NCI-H2029 (cell line): ENCODE data around the gene MRPL3.
A peak's percentile ranks its signal among the peaks of the same experiment; 100 is the strongest.
"Not testable (repeated sequence)": the region's sequence is repeated elsewhere in the genome, so short reads cannot be mapped to it uniquely, and the experiment has no call there.

Experiments used
- DNase-seq: peaks from one replicate; lab custom pipeline; 2025; lab: John Stamatoyannopoulos, UW

Gene MRPL3

DNA sequence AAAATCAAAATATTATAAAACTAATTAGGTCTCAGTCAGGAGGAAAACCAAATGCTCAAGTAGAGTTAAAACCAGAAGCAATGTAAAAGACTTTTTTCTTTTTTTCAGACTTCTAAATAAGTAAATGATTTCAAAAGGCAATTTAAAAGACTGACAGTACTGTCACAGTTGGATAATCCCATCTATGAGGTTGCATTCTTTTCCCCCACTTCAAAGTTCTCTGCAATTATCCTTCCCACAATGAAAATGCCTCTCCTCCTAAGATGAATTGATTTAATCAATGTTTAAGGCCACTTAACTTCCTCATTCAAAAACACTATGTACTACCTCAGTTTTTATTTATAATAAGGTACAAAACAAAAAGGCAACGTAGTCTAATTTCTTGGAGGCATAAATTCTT is 8.1 kb downstream of the MRPL3 start:
- no peak for DNase-seq

DNA sequence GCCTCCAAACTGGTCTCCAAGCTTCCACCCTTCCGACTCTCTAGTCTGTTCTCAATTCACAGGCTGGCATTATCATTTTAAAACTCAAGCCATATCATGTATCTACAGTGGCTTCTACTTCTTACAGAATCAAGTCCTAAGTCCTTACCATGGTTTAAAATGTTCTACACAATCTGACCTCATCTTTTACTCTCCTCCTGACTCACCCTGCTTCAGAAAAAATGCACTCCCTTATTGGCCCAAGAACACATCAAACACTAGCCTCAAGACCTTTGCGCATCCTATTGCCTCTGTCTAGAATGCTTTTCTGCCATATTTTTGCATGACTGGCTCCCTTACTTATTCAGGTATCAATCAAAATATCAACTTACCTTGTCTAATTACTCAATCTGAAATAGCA is 11.0 kb downstream of the MRPL3 start:
- no peak for DNase-seq

DNA sequence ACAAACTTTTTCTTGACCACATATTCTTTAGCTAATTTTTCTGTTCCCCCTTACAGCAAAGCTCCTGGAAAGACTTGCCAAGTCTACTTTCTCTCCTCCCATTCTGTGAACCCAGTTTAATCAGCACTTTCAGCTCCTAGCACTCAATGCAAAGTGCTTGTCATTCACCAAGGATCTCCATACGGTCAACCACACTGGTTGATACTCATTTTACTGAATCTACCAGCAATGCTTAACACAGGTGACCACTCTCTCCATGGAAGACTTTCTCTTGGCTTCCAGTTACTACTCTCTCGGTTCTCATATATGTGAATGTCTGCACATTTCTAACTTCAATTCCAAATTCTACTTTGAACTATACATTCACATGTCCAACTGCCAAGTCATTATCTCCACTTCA is 11.7 kb downstream of the MRPL3 start:
- DNase-seq, result no peak

DNA sequence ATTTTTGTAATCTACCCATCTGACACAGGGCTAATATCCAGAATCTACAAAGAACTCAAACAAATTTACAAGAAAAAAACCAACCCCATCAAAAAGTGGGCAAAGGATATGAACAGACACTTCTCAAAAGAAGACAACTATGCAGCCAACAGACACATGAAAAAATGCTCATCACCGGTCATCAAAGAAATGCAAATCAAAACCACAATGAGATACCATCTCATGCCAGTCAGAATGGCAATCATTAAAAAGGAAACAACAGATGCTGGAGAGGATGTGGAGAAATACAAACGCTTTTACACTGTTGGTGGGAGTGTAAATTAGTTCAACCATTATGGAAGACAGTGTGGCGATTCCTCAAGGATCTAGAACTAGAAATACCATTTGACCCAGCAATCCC is 16.2 kb downstream of the MRPL3 start:
- DNase-seq, result not testable (repeated sequence)

DNA sequence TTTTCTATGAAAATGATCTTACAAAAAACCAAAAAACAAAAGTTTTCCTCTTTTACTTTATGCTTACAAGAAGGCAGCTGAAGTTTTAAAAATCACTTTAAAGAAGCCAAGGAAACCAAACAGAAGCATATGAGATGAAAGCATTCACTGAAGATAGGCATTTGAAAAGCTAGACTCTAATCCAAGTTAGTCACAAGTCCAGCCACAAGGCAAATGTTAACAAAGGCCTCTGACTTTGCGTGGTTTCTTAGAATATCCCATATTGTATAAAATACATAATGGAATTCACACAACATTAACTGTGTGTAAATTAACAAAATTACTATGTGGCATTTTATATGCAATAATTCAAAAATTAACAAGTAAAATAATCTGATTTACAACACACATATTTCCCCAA is 17.7 kb downstream of the MRPL3 start:
- DNase-seq, result no peak

DNA sequence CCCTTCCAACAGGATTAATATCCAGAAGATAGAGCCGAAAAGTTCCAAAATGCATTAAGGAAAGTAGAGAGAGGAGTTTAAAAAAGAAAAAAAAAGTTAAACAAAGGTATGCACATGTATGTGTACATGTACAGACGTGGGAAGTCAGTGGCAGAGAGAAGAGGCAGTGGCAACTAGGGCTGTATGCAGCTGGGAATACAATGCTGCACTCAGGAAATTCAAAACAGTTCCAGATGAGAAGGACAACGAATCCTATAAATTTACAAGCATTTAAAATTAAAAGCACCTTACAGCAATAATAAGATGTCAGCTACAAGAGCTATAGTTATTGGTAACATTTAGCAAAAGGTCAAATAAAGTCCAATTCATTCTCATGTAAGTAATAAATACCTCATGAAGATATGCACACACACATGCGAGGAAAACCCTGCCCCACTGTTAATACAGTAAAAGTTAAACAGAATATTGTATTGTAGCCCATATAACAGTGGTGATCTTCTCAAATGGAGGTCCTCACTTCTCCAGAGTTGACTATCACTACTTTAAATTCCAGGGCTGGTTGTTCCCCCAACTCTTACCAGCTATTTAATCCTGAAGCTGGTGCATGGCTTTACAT is 18.2 kb downstream of the MRPL3 start:
- DNase-seq, result no peak

DNA sequence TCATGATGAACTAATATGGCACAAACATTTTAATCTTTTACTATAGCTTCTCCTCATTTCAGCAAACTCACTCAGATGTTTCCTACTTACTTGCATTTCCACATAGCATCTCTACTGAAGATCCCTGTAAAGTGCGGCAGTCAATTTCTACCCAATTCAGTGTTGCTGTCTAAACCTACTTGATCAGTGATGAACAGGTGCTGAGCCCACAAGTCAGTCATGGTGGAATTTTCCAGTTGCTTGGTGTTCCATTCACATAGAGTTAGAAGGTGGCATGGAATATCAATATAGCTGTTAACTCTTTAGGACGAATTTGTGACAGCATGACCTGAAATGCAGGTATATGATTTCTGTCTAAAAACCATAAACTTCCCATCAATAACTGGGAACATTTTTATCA is 22.7 kb downstream of the MRPL3 start:
- no peak for DNase-seq

DNA sequence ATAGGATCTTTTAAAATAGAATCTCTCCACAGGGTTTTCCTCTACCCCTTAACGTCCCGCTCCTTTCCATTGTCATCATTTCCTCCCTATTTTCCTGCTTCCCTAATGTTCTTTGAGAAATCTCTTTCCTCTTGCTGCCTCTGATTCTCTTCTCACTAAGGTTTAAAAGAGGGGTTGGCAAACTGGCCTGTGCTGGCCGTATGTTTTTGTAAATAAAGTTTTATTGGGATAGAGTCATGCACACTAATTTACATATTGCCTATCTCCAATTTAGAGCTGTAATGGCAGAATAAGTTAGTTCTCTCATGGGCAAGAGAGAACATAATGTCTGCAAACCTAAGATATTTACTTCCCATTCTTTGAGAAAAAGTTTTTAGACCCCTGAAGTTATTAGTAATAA is 25.0 kb downstream of the MRPL3 start:
- no peak for DNase-seq

DNA sequence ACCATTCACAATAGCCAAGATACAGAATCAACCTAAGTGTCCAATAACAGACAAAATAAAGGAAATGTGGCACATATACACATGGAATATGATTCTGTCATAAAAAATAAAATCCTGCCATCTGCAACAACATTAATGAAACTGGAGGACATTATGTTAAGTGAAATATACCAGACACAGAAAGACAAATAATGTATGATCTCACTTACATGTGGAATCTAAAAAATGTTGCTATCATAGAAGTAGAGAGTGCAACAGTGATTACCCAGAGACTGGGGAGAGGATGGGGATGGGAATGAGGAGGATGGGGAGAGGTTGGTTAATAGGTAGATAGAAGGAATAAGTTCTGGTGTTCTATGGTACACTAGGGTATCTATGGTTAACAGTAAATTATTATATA is 28.7 kb downstream of the MRPL3 start:
- DNase-seq, result no peak

DNA sequence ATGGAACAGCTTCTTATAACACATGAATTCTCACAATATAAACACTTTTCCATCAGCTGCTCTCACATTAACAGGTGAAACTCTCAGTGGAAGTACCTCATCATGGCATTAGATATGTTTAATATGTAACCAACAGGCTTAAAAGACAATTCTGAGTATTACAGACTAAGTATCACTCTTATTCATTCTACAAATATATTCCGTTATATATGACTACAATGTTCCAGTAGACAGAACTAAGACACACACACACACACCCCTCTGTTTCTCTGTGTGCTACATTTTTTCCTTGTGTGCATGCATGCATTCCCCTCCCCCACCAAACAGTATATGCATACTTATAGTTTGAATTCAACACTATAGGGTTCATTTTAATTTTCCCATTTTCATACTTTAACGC is 32.4 kb downstream of the MRPL3 start:
- DNase-seq, result no peak

DNA sequence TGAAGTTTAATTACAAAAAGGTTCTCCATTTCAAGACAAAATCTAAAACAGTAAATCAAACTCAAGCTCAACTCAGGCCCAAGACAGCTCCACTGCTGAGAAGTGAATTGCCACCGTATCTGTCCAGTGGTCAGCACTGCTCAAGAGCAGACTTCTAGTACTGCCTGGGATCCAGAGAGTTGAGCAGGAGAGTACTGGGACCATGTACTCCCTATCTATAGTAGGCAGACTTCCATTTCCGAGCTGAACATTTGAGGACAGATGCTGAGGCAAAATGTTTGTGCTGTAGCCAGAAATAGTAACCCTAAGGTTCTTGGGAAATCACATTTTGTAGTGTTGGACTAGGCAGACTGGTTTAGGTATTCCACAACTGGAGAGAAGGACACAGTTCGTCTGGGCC is 44.1 kb downstream of the MRPL3 start:
- no peak for DNase-seq

DNA sequence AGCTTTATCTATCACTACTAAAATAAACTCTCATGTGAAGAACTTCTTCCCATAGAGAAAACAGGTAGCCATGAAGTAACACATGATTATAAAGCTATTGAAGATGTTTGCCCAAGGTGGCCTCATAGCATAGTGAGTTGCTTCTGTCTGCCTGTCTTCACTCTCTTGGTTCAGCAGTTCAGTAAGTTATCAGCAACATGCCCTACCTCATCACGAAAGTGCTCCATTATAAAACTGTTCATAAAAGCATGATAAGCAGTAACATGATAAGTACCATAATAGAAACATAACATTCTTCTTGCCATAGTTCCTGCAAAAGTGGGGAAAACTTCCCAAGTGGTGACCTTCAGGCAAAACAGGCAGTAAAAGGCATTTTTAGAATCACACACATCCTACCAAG is 45.6 kb downstream of the MRPL3 start:
- no peak for DNase-seq

DNA sequence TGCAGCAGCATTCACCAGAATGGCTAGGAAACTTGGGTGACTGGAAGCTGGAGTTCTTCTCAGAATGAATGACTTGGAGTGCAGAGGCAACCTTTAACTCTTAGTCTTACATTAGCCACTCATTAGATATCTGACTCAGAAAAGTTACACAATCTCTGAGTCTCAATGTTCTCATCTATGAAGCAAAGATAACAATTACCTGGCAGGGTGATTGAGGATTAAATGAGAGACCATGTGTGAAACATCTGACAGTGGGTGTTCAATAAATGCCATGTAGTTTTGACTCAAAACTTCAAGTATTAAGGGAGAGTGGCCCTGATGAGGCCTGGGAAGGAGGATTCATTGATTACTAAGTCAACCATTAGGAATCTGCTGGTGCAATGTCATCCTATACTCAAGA is 48.3 kb downstream of the MRPL3 start:
- DNase-seq, result no peak

DNA sequence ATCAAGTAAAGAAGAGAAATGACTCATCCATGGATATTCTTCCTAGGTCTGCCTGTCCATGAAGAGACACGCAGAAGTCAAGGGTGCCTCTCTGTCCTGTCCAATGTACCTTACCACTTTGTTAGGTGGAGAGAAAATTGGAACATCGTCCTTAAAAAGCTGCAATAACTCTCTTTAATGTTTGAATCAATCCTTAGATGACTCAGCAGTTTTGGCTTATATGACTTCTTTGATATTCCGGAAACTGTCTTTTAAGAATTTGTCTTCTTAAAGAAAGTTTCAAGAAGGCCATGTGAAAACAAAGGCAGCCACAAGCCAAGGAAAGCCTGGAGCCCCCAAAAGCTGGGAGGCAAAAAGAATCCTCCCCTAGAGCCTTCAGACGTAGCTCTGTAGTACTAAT is 49.2 kb downstream of the MRPL3 start:
- no peak for DNase-seq

DNA sequence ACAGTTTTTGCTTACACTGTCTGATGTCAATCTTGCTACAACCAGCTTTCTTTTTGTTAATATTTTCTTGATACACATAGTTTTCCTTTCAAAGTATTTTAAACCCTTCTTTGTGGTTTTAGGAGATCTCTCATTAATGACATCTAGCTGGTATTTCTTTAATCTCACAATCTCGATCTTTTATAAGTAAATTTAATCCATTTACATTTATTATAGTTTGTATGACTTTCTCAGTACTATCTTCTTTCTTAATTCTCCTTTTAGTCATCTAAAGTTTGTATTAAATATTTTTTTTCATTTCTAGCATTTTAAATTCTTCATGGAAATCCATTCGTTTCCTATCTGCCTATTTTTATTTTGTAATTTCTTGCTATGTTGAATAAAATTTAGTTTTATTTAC is 55.4 kb downstream of the MRPL3 start:
- no peak for DNase-seq

DNA sequence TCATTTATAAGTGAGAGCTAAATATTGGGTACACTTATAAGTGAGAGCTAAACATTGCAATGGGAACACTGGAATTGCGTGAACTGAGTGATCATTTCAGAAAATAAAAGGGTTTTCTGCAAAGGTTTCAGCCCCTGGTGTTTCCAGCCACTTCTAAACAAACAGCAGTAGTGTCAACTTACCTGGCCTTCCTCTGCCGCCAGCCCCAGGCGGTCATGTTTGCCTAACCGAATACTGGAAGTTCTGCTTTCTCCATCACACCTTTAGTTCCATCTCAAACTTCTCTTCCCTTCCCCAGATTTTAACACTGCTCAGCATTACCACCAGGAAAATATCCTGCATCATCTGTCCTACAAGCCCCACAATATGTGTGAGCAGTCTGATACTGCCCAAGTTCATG is 58.6 kb downstream of the MRPL3 start:
- DNase-seq, result no peak

DNA sequence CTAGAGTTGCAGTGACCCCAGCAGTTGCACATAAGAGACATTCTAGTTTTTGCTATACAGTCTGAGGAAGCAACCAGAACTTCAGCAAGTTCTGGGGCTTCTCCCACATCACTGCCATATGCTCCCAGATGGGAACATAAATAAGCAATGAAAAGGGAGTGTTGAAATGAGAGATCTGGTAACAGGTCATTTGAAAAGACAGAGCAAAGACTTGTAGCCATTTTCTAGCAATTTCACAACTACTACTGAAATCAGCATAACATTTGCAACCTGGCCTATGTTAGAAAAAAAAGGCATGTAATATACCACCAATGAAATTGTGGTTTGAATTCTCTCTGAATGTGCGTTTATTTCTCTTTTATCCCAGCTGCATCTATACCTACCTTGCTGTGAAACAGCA is 63.7 kb downstream of the MRPL3 start:
- no peak for DNase-seq

DNA sequence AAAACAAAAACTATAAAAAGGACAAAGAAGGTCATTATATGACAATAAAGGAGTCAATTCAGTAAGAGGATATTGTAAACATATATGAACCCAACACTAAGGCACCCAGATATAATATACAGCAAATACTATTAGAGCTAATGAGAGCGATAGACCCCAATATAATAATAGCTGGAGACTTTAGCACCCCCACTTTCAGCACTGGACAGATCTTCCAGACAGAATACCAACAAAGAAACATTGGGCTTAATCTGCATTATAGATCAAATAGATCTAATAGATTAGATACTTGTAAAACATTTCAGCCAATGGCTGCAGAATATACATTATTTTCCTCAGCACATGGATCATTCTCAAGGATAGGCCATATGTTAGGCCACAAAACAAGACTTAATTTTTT is 67.8 kb downstream of the MRPL3 start:
- DNase-seq, result no peak

DNA sequence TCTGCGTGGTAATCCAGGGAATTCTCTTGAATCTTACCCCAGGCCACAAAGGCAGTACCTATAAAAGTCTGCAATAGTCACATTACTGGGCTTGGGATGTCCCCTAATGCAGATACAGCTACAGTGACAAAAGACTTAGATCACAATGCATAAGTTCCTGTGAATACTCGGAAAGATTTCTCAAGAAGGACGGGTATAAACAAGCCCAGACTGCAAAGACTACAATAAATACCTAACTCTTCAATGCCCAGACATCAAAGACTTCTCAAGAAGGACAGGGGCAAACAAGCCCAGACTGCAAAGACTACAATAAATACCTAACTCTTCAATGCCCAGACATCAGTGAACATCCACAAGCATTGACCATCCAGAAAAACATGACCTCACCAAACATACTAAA is 70.3 kb downstream of the MRPL3 start:
- no peak for DNase-seq

DNA sequence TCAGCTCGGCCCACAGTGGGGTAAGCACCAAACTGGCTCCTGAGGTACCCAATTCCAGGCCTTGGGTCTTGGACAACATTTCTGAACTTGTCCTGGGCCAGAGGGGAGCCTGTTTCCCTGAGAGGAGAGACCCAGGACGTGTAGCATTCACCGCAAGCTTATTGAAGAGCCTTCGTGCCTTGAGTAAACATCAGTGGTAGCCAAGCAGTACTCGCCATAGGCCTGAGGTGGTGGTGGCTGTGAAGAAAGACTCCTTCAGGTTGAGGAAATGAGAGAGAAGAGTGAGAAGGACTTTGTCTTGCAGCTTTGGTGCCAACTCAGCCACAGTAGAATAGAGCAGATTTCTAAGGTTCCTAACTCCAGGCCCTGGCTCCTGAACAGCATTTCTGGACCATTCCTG is 71.0 kb downstream of the MRPL3 start:
- no peak for DNase-seq

DNA sequence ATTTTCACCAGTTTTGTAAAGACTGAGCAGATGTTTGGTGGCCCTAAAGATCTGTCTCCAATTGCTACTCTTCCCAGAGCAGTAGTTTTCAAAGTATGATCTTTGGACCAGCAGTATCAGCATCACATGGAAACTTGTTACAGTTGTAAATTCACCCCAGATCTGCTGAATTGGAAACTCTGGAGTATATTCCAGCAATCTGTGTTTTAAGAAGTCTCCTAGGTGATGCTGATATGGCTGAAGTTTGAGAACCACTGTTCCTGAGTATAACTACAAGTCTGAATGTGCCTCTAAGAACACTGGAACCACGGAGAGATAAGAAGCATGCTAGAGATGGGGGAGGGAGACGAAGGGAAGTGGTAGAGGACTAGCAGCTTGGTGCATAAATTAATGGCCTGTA is 75.5 kb downstream of the MRPL3 start:
- no peak for DNase-seq

DNA sequence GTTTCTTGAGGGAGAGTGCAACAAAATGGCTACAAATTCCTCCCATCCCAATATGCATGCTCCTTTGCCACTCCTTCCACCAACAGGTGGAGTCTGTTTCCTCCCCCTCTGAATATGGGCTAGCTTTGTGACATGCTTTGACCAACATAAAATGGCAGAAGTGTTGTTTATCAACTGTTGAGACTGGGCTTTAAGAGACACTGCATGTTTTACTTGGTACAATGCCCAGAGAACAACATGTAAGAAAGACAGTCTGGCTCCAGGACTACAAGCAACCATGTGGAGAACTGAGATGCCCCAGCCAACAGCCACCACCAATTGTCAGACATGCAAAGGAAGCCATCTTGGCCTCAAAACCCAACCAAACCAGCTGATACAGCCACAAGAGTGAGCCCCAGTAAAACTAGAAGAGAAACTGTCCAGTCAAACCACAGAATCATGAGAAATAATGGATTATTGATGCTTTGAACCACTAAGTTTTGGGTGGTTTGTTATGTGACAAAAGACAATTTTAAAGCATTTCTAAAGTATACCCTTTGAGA is 80.7 kb downstream of the MRPL3 start:
- DNase-seq, result peak; percentile 24

DNA sequence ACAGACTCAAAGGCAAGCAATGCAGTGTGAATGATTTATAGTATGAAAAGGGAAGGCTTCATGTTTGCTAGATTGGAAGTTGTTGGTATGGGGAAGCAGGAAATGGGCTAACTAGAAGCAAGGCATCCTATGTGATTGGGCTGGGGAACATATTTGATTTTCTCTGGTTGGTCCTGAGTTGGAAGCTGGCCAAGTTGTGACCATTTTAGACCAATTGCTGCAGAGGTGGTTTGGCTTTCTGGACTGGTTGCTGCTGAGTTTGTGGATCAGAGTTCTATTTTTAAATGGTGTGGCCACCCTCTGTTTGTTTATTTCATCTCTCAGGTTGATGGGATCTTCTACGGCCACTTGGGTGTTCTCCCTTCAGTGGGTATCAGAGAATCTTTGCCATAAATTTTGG is 81.5 kb downstream of the MRPL3 start:
- DNase-seq, result no peak

DNA sequence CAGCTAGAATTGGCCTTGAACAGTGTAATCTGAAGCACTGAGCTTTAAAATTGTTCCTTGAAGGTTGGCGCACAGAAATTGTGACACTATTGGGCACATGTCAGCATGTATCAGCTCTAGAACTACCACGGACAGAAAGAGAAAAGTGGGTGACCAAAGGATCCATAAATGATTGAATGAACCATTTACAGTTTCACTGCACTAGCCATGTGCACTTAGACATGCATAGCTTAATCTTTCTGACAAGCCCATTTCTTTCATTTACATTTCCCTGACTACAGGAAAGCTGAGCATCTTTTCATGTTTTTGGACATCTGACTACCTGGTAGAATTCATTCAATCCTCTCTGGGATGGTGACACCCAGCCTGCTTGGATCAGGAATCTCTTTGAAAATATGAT is 85.0 kb downstream of the MRPL3 start:
- no peak for DNase-seq
